ENCODE measurements around the gene SLC8A1.

DNA sequence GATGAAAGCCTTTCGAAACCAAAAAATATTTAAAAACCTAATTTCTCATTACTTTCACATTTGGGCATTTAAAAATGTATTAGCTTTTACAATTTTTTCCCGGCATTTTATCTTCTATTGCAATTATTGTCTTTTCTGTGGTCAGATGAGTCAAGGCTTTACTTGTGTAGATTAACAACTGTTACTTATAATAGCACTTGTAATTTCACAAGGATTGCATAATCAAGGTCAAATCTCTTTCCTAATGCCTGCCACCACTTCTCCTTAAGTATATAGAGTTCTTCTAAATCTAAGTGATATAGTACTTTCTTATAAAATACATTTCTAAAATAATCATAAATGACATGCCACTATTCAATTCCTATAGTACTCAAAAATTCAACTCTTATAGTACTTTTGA lies 67.2 kb downstream of the SLC8A1 start:
- no peak for TF ChIP-seq EP300 (IDR thresholded peaks at IDR 0.05; ENCODE audit: low read depth)
- TF ChIP-seq, protein P1, sequence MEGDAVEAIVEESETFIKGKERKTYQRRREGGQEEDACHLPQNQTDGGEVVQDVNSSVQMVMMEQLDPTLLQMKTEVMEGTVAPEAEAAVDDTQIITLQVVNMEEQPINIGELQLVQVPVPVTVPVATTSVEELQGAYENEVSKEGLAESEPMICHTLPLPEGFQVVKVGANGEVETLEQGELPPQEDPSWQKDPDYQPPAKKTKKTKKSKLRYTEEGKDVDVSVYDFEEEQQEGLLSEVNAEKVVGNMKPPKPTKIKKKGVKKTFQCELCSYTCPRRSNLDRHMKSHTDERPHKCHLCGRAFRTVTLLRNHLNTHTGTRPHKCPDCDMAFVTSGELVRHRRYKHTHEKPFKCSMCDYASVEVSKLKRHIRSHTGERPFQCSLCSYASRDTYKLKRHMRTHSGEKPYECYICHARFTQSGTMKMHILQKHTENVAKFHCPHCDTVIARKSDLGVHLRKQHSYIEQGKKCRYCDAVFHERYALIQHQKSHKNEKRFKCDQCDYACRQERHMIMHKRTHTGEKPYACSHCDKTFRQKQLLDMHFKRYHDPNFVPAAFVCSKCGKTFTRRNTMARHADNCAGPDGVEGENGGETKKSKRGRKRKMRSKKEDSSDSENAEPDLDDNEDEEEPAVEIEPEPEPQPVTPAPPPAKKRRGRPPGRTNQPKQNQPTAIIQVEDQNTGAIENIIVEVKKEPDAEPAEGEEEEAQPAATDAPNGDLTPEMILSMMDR (IDR thresholded peaks at IDR 0.05), result no peak
